PC-9 (cell line): ENCODE measurements around the gene ATP2C2.

Source experiments
- CTCF ChIP-seq: fragments of 200-600 bp; sonication (generic); conservative IDR thresholded peaks from 2 replicates; pipeline ENCODE4 v1.6.1; 2017; ENCODE audit warnings: mixed run types, antibody characterized with exemption, mild to moderate bottlenecking, moderate library complexity
- EZH2 ChIP-seq: fragments of 200-600 bp; sonication (generic); IDR thresholded peaks from 2 replicates; pipeline ENCODE4 v1.8.0; 2017; ENCODE audit warnings: antibody characterized with exemption, low read depth

- TF ChIP-seq EZH2 (no peak), CTCF (no peak)
Observed at GRCh38 chr16:84477661-84478060, 109.3 kb downstream of the ATP2C2 start.
